Inflammatory macrophage treated with lipopolysaccharide for 1 hour (primary cell): ENCODE results near the gene PANK2.
"Not testable (repeated sequence)": the region's sequence is repeated elsewhere in the genome, so short reads cannot be mapped to it uniquely, and the experiment has no call there.

ENCODE experiments used
- DNase-seq, 2 donors: peaks; one replicate each; pipeline ENCODE4 v3.0.0-alpha.2; 2020 to 2022

The PANK2 gene

DNA sequence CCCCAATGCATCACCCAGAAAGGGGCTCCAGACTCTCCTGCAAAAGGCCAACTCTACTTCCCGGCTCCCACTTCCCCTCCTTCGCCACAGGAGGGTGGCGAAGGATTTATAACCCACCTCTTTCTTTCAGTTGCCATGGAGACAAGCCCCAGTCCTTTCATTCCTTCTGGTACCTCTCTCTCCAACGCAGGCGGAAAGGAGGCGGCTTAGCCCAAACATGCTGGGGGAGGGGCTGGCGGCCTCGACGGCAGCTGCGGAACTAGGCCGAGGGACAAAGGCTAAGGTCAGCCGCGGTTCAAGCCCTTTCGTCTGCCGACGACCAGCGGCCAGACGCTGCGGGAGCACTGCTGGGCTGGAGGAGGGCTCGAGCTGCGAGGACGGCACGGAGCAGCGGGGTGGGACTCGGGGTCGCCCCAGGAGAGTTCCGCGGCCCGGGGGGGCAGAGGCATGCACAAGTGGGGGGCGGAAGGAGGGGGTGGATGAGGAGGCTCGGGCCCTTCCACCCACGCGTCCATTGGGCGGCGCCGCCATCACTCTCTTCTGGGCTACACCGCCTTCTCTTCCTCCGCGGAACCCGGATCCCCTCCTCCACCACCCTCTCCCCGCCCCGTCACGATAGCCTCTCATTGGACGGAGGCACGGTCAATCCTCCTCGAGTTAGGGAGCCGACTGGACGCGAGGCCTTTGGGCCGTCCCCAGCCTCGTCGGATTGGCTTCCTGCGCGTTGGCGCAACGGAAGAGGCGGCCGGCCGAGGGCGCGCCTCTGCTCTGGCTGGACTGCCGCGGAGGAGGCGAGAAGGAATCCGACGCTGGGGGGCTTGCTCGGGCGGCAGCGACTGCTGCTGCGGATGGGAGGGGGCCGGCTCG is at the start of gene PANK2:
TSS of gene PANK2 (plus strand) at position 766 of the 867 bp plus-strand sequence.
- peak; percentile 95 to 99 for DNase-seq

GRCh38 chr20:3840201-3840600 is 49.0 kb upstream of the PANK2 start:
- DNase-seq = not testable (repeated sequence)

DNA sequence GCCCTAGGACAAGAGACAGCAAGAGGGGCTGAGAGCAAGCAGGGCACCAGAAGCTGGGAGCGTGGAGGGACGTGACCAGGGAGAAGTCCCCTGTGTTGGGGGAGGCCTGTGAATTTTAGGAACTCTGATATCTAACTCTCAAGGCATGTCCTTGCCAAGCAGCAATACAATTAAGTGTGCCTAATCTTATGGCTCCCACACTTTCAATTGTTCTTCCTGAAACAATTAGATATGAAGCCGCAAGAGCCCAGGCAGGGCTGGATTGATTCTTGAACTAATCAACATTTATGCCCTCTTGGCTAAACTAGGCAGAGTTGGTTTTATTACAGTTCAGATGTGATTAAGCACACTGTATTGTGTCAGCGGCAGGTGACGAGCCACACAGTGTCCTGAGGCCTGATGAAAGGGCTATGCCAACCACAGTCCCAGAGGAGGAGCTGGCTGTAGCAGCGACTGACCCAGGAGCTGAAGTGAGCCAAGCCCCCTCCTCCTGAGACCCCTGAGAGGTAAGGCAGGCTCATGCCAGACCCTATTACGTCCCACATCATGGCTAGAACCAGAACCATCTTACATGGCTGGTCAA is 46.7 kb upstream of the PANK2 start:
- DNase-seq = no peak

- peak; percentile 14 to 36 for DNase-seq
Measured at GRCh38 chr20:3843490-3843889, 45.7 kb upstream of the PANK2 start.

DNA sequence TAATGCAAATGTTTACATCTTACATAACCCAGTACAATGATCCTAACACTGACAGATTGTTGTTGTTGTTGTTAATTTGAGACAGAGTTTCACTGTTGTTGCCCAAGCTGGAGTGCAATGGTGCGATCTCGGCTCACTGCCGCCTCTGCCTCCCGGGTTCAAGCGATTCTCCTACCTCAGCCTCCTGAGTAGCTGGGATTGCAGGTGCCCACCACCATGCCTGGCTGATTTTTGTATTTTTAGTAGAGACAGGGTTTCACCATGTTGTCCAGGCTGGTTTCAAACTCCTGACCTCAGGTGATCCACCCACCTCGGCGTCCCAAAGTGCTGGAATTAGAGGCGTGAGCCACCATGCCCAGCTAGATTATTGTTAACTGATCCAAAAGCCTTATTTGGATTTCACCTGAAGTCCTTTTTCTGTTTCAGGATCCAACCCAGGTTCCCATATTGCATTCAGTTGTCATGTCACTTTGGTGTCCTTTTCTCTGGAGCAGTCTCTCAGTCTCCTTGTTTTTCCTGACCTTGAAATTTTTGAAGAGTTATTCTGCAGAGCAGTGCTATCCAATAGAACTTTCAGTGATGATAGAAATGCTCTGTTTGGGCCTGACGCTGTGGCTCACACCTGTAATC is 45.1 kb upstream of the PANK2 start:
- not testable (repeated sequence) for DNase-seq

GRCh38 chr20:3846378-3846739 is 42.8 kb upstream of the PANK2 start:
- DNase-seq = no peak

GRCh38 chr20:3846740-3847428 is 42.3 kb upstream of the PANK2 start, which contains the start of gene MAVS:
Gene MAVS (plus strand): TSS chr20:3846834. CDS start chr20:3854625, 7,791 bp downstream.
- peak; percentile 73 to 88 for DNase-seq

DNA sequence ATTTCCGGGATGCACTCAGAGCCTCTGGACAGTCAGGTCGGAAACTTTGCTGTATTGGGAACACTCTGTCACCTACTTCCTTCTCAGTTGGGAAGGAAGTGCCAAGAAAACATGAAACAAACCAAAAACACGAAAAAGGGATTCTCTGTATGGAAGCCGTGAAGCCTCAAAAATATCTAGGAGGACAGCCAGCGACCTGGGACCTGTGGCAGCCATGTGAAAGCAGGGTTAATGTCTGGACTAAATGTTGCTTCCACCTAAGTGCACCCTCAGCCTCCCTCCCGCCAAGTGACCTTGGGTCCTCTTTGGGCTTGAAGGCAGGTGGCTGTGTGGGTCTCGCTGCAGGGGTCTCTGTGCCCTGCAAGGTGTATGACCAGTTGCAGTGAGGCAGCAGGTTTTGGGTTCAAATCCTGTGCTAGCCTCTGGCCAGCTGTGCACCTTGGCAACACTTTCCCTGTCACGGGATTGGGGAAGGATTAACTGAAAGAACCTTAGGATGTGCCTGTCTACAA is 41.7 kb upstream of the PANK2 start:
- peak in 1 of 2 donors; percentile 53 for DNase-seq

DNA sequence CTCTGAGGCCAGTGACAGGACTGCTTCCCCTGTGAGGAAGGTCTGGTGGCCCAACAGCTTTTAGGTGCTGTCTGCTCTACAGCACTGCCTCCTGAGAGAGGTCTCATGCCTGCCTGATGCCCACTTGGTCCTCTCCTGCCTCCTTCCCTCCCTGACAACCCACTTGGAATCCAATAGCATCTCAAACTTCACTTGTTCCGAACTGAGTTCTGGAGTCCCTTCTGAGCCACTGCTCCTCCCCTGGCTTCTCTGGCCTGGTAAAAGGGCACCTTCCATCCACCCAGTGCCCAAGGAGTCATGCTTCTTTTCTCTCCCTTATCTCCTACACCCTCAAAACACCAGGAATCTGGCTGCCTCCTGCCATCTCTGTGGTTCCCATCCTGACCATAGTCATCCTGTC is 40.6 kb upstream of the PANK2 start:
- DNase-seq = no peak

- DNase-seq = peak in 1 of 2 donors; percentile 14
Measured at GRCh38 chr20:3854462-3854871, 34.7 kb upstream of the PANK2 start.

GRCh38 chr20:3857405-3857804 is 31.8 kb upstream of the PANK2 start:
- DNase-seq = no peak

GRCh38 chr20:3858689-3859088 is 30.5 kb upstream of the PANK2 start:
- no peak for DNase-seq

GRCh38 chr20:3861191-3861590 is 28.0 kb upstream of the PANK2 start:
- no peak for DNase-seq

DNA sequence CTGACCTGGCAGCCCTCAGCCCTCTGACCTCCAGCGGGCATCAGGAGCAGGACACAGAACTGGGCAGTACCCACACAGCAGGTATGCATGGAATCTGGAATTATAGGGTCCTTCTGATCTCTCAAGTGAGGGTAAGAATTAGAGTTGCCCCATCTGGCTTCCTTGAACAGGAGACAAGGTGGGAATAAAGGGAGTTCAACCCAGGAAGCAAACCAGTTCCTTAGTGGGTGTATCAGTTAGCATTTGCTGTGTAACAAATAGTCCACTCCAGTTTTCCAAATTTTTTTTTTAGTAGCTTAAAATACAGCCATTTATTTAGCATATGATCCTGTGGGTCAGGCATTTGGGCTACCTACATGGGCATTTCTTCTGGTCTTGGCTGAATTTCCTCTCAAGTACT is 26.9 kb upstream of the PANK2 start:
- DNase-seq = no peak

DNA sequence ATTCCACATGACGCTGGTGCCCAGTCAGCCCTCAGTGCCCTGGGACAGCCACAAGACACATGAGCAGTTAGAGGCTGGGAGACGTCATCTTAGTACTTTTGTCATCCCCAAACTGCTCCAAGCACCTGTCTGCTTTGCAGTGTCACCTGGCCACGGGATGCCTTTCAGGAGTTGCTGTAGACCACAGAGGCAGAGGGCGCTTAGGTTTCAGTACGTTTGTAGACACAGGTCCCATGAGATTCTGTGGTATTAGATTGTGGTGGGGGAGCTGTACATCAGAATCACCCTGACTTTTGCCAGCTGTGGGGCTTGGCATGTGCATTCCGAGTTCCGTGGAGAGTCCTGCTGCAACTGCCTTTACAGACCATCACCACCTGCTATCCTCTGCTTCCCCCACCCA is 25.9 kb upstream of the PANK2 start:
- DNase-seq = no peak

- DNase-seq = no peak
Measured at GRCh38 chr20:3864518-3864917, 24.7 kb upstream of the PANK2 start.

GRCh38 chr20:3865152-3865886 is 23.9 kb upstream of the PANK2 start:
- no peak for DNase-seq

GRCh38 chr20:3865887-3866407 is 23.2 kb upstream of the PANK2 start:
- no peak for DNase-seq

DNA sequence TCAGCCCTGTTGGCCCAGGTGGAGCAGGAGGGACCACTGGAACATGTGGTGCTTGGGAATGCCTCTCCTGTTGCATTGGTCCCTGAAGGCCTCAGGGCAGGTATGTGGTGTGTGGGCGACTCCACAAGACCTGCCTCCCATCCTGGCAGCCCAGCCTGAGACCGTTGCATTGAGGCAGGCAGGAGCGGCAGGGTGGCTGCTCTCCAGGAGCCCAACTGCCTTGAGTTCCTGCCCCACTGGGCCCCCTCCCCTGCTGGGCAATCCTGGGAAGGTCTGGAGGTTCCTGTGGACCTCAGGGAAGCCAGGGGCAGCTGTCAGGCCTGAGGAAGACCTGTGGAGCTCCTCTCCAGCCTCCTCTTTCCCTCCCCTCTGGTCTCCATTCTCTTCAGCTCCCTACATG is 22.7 kb upstream of the PANK2 start:
- DNase-seq = no peak

GRCh38 chr20:3867802-3868201 is 21.4 kb upstream of the PANK2 start:
- DNase-seq = no peak

- no peak for DNase-seq
Measured at GRCh38 chr20:3869839-3870634, 19.1 kb upstream of the PANK2 start.
